HG02798 (cell line): ENCODE measurements around the gene AGR3.

Source experiments
- ATAC-seq: cut with Tn5 transposase; IDR thresholded peaks from one replicate; pipeline ENCODE4 v1.9.1; 2021; ENCODE audit warnings: mild to moderate bottlenecking; ENCODE audit not compliant: unreplicated experiment, poor library complexity

The AGR3 gene

DNA sequence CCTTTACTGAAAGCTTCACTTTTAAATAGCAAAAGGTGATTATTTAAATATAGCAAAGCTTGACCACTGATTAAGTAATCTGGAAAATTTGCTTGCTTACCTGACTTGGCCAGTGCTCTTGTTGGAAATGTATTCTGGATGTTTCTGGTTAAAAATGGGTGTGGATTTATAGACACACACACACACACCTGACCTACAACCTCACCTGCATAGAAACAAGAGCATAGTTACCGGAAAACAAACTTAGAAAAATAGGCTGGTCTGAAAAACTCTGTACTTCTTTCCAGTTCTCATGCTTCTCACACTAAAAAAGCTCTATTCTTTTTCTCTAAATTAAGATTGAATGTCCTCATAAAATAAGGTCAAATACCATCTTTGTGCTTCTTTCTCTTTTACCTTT is at the start of gene AGR3:
AGR3 (minus strand) TSS at position 140 of the 400 bp plus-strand sequence. CDS start 3,365 bp downstream, outside the sequence.
- ATAC-seq: no peak

DNA sequence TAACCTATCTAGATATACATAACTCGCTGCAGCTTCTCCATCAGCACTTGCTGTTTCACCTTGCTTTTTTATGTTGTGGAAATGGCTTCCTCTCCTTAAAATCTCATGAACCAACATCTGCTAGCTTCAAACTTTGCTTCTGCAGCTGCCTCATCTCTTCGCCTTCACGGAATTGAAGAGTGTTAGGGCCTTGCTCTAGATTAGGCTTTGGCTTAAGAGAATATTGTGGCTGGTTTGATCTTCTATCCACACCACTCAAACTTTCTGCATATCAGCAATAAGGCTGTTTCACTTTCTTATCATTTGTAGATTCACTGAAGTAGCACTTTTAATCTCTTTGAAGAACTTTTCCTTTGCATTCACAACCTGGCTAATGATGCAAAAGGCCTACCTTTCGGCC is 49.2 kb upstream of the AGR3 start:
- ATAC-seq: no peak

DNA sequence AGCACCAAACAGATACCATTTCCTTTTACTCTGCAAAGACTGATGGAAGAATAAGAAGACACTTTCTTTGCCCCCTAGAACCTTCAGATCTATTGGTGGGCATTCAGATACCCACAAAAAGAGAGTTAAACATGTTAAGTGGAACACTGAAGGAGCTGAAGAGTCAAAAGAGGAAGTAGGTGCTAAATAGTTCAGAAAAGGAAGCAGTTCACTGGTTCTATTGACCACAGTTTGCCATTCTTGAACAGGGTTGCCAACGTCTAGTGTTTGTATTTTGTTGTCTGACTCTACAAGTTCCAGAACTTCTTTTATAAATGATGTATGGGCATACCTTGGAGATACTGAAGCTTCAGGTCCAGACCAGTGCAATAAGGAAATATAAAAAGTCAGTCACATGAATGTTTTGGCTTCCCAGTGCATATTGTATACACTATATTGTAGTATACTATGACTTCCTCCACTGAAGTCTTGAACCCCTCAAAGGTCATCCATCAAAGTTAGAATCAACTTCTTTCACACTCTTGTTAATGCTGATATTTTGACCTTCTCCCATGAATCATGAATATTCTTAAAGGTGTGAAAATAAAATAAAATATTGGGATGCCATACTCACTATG is 47.5 kb upstream of the AGR3 start:
- ATAC-seq: peak; percentile 83

DNA sequence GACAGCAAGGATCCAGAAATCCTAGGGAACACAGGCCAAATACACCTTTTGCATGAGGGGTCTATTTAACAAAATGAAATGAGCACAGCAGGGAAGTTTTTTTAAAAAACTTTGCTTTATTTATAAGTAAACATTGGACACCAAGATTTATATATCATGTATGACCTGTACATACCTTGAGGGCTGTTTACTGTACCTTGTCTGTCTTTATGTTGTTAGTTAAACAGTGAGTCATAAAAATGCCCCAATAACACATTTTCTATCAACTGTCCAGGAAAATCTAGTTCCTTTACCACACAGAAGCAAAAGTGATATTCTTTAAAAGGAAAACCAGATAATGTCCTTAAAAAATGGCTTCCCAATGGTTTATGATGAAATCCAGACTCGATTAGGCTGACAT is 45.1 kb upstream of the AGR3 start:
- ATAC-seq: no peak

DNA sequence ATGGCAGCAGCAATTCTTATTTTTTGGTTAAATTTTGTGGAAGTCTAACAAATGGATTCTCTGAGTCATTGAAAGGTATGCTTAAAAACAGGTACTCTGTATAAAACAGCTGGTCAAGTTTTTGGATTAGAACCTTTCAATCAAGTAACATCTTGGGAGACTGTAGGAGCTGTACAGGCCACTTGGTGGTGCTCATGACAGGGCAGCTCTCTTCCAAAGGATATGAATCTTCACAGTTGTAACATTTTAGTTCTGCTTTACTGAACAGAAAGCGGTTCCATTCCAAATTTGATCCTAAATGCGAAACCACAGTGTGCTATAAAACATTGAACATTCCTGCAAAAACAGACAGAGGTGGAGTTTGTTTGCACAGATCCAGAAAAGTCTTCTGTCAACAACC is 44.5 kb upstream of the AGR3 start:
- peak; percentile 55 for ATAC-seq

DNA sequence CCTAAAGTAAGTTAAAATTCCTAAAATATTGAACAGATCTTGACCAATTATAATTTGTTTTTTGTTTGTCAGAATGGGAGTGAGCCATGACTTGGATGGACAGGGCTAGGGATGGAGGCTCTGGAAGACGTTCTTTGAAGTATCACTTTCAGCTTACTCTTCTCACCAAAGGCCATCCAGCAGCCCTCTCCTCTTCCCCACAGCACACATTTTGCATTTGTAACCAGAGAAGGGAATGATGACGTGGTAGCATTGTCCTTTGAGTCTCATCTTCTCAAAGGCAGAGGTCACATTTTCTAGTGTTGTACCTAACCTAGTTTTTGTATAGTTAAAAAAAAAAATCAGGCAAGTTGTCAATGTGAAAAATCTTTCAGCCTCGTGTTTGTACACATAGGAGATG is 43.8 kb upstream of the AGR3 start:
- no peak for ATAC-seq

DNA sequence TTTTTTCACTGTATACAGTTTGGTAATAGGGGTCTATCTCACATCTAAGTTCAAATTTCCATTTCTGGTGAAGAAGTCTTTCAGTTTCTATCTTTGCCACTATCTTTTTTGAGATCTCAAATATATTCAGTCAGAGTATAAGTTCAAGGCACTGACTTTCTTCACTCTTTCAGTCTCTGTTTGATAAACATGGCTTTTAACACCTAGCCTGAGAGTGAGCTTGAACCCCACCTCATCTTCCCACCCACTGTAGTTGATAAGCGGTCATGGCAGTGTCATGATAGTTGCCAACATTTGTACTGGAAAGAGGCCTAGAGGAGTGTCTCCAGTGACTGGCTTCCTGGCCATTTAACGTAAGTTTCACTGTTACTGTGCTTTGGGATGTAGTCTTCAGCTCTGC is 41.2 kb upstream of the AGR3 start:
- ATAC-seq: peak; percentile 38

DNA sequence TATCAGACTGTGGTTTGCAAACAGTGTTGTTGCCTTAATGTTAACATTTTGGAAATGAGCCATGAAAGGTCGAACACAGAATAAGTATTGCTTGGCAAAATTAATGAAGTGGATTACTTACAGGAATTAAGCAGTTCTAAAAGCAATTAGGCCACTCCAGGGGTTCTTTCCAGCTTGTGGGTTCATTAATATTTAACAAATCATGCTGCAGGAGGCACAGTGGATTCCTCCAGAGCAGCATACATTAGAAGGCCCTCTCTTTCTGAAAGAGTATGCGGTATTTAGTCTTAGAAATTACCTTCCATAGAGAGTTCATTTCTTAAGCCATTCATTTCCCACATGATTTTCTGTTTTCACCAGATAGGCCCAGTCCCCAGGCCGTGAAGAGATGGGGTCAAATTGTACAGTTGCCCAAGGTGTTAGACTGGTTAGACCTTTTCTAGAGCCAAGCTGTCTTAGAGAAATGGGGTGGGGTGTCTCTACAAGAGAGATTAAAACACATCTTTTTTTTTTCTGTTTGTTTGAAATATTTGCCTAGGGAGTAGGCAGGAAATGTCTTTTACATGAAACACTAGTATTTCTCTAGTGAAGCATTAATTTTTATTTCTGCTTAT is 40.0 kb upstream of the AGR3 start:
- no peak for ATAC-seq

DNA sequence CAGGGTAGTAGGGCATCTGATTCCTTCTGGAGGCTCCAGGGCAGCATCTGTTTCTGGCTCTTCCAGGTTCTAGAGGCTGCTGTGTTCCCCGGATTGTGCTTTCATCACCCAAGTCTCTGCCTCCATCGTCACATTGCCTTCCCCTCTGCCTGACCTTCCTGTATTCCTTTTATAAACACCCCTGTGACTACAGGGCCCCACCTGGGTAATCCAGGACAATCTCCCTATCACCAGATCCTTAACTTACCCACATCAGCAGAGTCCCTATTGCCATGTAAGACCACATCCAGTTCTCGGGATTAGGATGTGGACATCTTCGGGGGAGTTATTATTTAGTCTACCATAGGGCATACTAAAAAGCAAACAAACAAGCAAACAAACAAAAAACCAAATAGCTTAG is 39.4 kb upstream of the AGR3 start:
- ATAC-seq: no peak

DNA sequence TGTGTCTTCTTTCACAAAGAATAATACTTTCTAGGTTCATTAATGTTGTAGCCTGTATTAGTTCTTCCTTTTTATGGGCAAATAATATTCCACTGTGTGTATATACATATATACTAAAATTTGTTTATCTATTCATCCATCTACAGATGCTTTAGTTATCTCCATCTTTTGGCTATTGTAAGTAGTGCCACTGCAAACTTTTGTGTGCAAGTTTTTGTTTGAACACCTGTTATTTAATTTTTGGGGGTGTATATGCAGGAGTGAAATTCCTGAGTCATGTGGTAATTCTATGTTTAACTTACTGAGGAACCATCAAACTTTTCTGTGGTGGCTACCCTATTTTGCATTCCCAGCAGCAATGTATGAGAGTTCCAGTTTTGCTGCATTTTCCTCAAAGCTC is 37.7 kb upstream of the AGR3 start:
- no peak for ATAC-seq

DNA sequence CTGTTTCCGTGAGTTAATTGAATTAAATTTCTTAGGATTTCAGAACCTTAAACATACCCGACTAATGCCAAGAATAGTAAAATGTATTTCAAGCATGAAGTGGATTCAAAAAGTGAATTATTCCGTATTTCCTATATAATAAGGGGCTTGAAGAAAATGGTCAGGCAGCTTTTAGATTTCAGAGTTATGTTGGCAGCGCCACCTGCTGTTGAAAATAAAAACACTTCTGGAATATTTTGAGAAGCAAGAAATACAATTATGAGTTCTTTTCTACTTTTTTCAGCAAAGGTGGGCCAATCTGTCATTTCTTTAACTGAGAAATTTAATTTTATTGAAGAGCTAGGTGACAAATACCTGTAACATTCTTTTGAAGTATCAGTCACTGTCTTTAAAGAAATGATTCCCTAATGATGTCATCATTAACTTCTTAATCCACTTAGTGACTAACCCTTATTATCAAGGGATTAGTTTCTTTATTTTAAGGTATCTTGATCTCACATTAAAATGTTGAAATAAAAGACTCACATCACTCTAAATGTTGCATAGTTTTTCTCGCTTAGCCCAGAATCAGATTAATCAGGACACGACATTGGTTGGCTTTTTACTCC is 36.6 kb upstream of the AGR3 start:
- ATAC-seq: no peak

DNA sequence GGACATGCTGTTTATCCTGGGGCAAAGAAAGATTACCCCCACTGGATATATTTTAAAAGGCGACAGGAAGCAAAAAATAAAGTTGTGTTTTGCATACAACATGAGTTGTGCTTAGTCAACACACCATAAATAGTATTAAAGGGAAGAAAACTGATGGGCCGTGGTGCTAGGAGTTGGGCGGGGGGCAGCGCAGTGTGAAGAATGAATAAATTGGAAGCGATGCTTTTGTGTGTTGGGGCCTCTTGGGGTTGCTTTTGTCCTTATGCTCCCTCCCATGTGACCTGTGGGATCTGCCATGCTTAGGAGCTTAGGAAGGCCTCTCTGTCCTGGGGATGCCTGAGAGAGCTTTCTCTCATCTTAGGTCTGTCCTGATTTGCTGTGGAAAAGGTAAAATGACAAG is 35.0 kb upstream of the AGR3 start:
- no peak for ATAC-seq

DNA sequence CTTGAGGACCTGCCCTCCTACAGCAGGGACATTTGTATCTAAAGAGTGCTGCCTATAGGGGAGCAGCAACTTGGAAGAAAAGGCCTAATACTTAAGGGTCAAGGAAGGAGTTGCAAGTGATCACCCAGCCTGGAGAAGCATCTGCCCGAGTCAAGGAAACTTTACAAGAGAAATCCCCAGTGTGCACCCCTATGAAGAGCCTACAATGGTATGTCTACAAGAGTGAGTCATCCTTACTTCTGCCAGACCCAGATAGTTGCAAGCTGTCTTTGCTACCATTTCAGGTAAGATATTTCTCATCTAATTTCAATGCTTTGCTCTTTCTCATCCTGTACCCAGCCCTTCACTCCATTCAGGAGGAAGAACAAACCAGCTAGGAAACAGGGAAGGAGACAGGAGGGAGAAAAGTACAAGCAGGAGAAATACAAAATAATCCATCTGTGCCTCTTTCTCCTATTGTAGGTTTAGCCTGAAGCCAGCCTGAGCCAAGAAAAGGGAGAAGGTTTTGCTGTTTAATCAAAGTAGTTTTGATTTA is 34.4 kb upstream of the AGR3 start:
- no peak for ATAC-seq

DNA sequence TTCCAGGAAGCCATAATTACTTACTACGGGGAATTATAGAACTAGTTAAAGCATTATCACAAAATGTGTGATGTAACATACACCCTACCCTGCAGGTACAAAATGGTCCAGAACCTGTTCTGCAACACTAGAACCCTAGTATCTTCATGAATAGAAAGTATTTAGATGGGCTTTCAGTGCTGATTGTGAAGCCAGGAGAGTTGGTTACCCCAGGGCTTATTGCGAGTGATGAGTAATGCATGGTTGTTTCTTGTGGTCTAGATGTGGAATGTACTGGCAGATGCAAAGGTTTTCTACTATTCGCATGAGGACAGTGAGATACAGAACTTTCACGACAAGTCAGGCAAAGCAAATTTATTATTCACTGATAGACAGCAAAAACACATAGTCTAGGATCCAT is 33.6 kb upstream of the AGR3 start:
- no peak for ATAC-seq

DNA sequence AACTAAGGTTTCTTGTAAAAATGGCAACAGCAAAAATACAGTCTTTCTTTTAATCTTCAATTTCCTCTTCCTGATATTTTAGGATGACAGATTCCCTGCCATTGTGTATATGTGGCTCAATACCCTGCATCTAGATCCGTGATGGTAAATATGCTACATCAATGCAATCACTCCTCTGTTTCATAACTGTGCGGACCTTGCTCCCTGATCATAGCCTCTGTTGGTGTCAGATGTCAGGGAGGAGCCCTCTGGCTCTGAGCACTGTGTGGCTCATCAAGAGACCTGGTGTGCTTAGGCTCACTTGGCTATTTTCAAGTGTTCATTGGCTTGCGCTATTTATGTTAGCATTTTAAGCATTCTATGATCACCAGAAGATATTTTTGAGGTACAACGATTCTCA is 33.0 kb upstream of the AGR3 start:
- no peak for ATAC-seq

DNA sequence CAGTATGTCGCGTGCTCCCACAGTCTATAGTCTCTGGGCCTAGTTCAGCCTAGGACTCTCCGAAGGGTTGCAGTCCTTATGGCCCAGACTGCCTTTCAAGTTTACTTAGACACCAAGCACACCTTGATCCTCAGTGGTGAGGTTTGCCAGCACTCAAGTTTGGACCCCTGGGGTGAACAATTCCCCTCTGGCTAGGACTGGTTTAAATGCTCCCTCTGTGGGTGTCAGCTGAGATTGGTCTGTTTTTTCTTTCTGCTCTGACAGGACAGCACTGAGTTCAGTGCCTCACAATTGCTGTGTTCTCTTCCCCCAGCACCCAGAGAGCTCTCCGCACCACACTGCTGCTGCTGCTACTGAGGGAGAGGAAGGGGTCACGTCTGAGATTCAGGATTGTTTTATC is 31.9 kb upstream of the AGR3 start:
- no peak for ATAC-seq

DNA sequence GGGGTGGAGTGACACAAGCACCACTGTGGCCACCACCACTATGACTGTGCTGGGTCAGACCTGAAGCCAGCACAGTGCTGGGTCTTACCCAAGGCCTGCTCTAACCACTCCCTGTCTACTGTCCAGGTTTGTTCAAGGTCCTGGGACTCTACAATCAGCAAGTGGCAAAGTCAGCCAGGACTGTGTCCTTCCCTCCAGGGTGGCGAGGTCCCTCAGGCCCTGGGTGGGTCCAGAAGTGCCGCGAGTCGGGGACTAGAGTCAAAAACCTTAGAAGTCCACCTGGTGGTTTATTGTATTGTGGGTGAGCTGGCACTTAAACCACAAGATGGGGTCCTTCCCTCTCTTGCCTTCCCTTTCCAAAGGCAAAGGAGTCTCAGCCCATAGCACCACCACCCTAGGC is 30.8 kb upstream of the AGR3 start:
- ATAC-seq: no peak

DNA sequence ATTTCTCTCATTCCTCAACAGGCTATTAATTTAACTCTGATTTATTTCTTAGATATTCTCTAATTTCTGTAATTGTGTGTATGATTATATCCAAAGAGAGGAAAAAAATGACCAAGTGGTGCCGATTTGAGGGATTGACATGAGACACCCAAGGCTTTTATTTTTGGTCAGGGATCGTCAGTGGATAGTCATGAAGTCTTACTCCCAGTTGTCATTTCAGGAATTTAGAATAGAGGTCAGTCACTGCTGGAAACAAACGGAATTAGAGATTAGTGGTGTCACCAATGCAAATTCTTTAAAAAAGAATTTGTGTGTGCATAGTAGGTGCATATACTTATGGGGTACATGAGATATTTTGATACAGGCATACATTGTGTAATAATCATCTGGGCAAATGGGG is 26.8 kb upstream of the AGR3 start:
- ATAC-seq: no peak

DNA sequence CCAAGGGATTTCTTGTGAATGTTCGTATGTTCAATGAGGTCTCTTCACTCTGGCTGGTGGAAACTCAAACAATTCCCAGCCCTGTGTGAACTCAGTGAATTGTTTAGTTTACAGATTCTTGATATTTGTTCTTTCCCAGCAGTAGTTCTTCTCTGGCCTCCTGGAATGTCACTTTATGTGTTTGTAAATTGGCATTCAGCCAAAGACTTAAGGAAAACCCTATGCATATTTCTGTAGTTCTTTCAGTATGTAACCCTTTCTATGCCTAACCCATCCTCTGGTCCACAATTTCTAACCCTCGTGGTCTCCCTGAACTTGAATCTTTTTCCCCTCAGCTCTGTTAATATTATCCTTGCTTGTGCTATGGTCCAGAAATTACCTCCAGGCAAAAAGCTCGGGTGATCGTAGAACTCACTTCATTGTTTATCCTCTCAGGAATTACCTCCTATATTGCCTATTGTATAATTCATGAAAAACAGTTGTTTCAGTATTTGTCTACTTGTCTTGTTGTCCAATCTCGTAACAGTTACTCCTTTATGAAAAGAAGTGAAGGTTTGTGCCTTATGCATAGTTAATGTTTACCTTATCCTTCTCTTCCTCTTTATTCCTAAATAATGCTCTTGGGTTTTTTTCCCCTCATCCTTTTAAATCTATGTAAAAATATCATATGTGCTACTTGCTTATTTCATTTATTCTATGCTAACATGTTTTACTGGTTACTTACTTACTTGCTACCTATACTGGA is 23.7 kb upstream of the AGR3 start:
- no peak for ATAC-seq

DNA sequence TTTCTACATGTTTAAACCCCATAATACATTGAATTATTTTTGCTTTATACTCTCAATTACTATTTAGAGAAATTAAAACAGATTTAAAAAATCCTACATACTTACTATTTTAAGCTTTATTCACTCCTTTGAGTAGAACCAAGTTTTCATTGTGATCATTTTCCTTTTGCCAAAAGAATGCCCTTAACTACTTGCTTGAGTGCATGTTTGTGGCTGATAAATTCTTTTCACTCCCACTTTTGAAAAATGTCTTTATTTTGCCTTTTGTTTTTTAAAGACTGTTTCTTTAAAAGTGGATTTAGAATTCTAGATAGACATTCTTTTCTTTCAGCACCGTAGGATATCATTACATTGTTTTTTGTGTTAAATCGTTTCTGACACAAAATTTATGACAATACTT is 22.3 kb upstream of the AGR3 start:
- ATAC-seq: no peak

DNA sequence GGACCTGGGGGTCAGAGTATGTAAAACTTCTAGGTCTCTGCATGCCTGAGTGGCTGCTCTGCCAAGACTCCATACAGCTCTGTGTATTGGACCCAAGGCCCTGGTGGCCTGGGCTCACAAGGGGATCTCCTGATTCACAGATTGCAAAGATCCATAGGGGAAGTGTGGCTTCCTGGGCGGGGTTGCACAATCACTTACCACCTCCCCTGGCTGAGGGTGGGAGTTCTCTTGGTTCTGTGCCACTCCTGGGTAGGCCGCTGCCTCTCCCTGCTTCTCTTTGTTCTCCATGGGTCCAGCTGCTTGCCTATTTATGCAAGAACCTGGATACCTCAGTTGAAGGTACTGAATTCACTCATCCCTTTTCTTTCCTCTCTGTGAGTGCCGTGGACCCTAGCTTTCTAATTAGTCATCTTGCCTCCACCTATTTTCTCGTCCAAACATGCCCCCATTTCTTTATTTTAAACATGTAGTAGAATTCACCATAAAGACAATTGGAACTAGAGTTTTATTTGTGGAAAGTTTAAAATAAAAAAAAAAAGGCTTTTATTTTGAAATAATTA is 18.5 kb upstream of the AGR3 start:
- no peak for ATAC-seq
